T47D (cell line): ENCODE measurements around the gene NEDD4L.
"Not testable (repeated sequence)": the region's sequence is repeated elsewhere in the genome, so short reads cannot be mapped to it uniquely, and the experiment has no call there.

ENCODE experiments used
- DNase-seq, 2 experiments: peaks; one replicate each; pipeline versions ENCODE4 v3.0.0 to v3.0.0-alpha.2; 2011 to 2012; ENCODE audit warnings: low read depth in 1 of 2, low spot score in 1 of 2
- JUND ChIP-seq: IDR thresholded peaks from 2 replicates; pipeline ENCODE4 v1.6.1; 2012; ENCODE audit warnings: low read depth
- in situ Hi-C: cut with HindIII; loops from 2 replicates; pipeline ENCODE4 v1.10.0; 2016; ENCODE audit warnings: low sequenced_read_pairs, low pct_unique_long_range_greater_than_20kb

NEDD4L gene

GRCh38 chr18:58048081-58048642 lies 4.1 kb downstream of the NEDD4L start:
- no peak for TF ChIP-seq JUND
- no peak for DNase-seq
- in situ Hi-C loops = no loop called here

GRCh38 chr18:58049000-58049688 lies 5.1 kb downstream of the NEDD4L start:
- no peak for TF ChIP-seq JUND
- DNase-seq = no peak
- in situ Hi-C loops = no loop called here

- in situ Hi-C loops, DNase-seq: not testable (repeated sequence)
Observed at GRCh38 chr18:58050963-58051362, 6.9 kb downstream of the NEDD4L start.

GRCh38 chr18:58051765-58052460 lies 7.9 kb downstream of the NEDD4L start:
- TF ChIP-seq JUND = no peak
- in situ Hi-C loops = no loop called here
- peak in 1 of 2 experiments; percentile 54 for DNase-seq

GRCh38 chr18:58052960-58053359 lies 8.9 kb downstream of the NEDD4L start:
- in situ Hi-C loops = no loop called here
- TF ChIP-seq JUND = no peak
- DNase-seq = no peak

- in situ Hi-C loops = no loop called here
- TF ChIP-seq JUND = no peak
- peak in 1 of 2 experiments; percentile 53 for DNase-seq
Observed at GRCh38 chr18:58054041-58054781, 10.2 kb downstream of the NEDD4L start.

- TF ChIP-seq JUND = no peak
- DNase-seq = no peak
- in situ Hi-C loops = no loop called here
Observed at GRCh38 chr18:58055890-58056558, 12.0 kb downstream of the NEDD4L start.

GRCh38 chr18:58056852-58057251 lies 12.8 kb downstream of the NEDD4L start:
- in situ Hi-C loops = no loop called here
- no peak for DNase-seq
- TF ChIP-seq JUND = no peak

GRCh38 chr18:58057291-58057965 lies 13.4 kb downstream of the NEDD4L start:
- in situ Hi-C loops = no loop called here
- no peak for TF ChIP-seq JUND
- peak in 1 of 2 experiments; percentile 84 for DNase-seq

- DNase-seq = no peak
- in situ Hi-C loops = no loop called here
- TF ChIP-seq JUND = no peak
Observed at GRCh38 chr18:58058720-58059119, 14.7 kb downstream of the NEDD4L start.

- no peak for DNase-seq
- in situ Hi-C loops = no loop called here
- TF ChIP-seq JUND = no peak
Observed at GRCh38 chr18:58060254-58060653, 16.2 kb downstream of the NEDD4L start.

GRCh38 chr18:58061349-58061748 lies 17.3 kb downstream of the NEDD4L start:
- no peak for DNase-seq
- no peak for TF ChIP-seq JUND
- in situ Hi-C loops = no loop called here
